ENCODE results near the gene FXR1.
"Not testable (repeated sequence)": the region's sequence is repeated elsewhere in the genome, so short reads cannot be mapped to it uniquely, and the experiment has no call there.

Gene FXR1

GRCh38 chr3:180912304-180913296 is at the start of gene FXR1:
TSS of gene FXR1 (plus strand) at chr3:180912670. CDS start at chr3:180912686, 16 bp downstream.
- DNase-seq (ENCODE audit: low read depth): peak; percentile 81
- H3K4me3 ChIP-seq (ENCODE audit: low read depth, low read length): peak within 1 kb of the TSS; percentile 88
- TF ChIP-seq CTCF (IDR thresholded peaks at IDR 0.05; ENCODE audit: control insufficient read depth, extremely low read depth, insufficient read depth): peak; percentile 77

- no peak overlapping the region for H3K4me3 ChIP-seq (ENCODE audit: low read depth, low read length)
- no peak for TF ChIP-seq CTCF (IDR thresholded peaks at IDR 0.05; ENCODE audit: control insufficient read depth, extremely low read depth, insufficient read depth)
- no peak for DNase-seq (ENCODE audit: low read depth)
These were observed 42.3 kb upstream of the FXR1 start for GRCh38 chr3:180870008-180870699.

GRCh38 chr3:180871901-180872300 is 40.6 kb upstream of the FXR1 start:
- DNase-seq (ENCODE audit: low read depth): no peak
- no peak overlapping the region for H3K4me3 ChIP-seq (ENCODE audit: low read depth, low read length)

GRCh38 chr3:180872430-180872829 is 40.0 kb upstream of the FXR1 start:
- H3K4me3 ChIP-seq (ENCODE audit: low read depth, low read length); DNase-seq (ENCODE audit: low read depth): not testable (repeated sequence)

More at GRCh38 chr3:180871901-180872300, 40.6 kb upstream of the FXR1 start:
- no peak for TF ChIP-seq CTCF (IDR thresholded peaks at IDR 0.05; ENCODE audit: control insufficient read depth, extremely low read depth, insufficient read depth)

GRCh38 chr3:180875124-180875698 is 37.3 kb upstream of the FXR1 start:
- DNase-seq (ENCODE audit: low read depth): no peak
- no peak overlapping the region for H3K4me3 ChIP-seq (ENCODE audit: low read depth, low read length)

GRCh38 chr3:180881065-180881801 is 31.2 kb upstream of the FXR1 start:
- no peak for TF ChIP-seq CTCF (IDR thresholded peaks at IDR 0.05; ENCODE audit: control insufficient read depth, extremely low read depth, insufficient read depth)
- no peak for DNase-seq (ENCODE audit: low read depth)
- H3K4me3 ChIP-seq (ENCODE audit: low read depth, low read length): no peak overlapping the region

More at GRCh38 chr3:180875124-180875698, 37.3 kb upstream of the FXR1 start:
- no peak for TF ChIP-seq CTCF (IDR thresholded peaks at IDR 0.05; ENCODE audit: control insufficient read depth, extremely low read depth, insufficient read depth)
